Large intestine (tissue), 3 donors: ENCODE results near the gene DHX32. TPM values are rescaled to one million over a fixed set of nuclear protein-coding genes. Genes with fewer than 3 reads are reported as not detected.
"Not testable (repeated sequence)": the region's sequence is repeated elsewhere in the genome, so short reads cannot be mapped to it uniquely, and the experiment has no call there.

Experiments
- DNase-seq, 2 donors: peaks; one replicate each; pipeline versions ENCODE4 v3.0.0 to v3.0.0-alpha.2; 2013
- H3K27ac ChIP-seq: one replicate; pipeline ENCODE4 v1.5.1; 2013; ENCODE audit warnings: low read length
- H3K27me3 ChIP-seq: 2 replicates; pipeline ENCODE4 v1.6.1; 2013; ENCODE audit warnings: low read length; ENCODE audit not compliant: control insufficient read depth, insufficient read depth
- H3K36me3 ChIP-seq: 2 replicates; pipeline ENCODE4 v1.6.1; 2013; ENCODE audit warnings: low read length; ENCODE audit not compliant: control insufficient read depth, insufficient read depth
- H3K4me1 ChIP-seq: one replicate; pipeline ENCODE4 v1.6.1; 2013; ENCODE audit warnings: low read length; ENCODE audit not compliant: control insufficient read depth, insufficient read depth
- H3K4me3 ChIP-seq: one replicate; pipeline ENCODE4 v1.5.1; 2013; ENCODE audit warnings: low read length
- H3K9me3 ChIP-seq: one replicate; pipeline ENCODE4 v1.6.1; 2013; ENCODE audit warnings: mild to moderate bottlenecking, low read depth, low read length, moderate library complexity; ENCODE audit not compliant: control insufficient read depth
- WGBS: methylation state at CpG from one replicate; pipeline ENCODE4 v1.1.5; 2013; ENCODE audit warnings: low lambda C conversion rate; ENCODE audit not compliant: insufficient coverage; 5-methylcytosine and 5-hydroxymethylcytosine counted together
- polyA plus RNA-seq: library from polyadenylated mRNA; unstranded; fragments of 120-200 nt; gene quantifications from one replicate; pipeline ENCODE4 v1.2.1, GENCODE V29; 2013

DHX32 gene
- polyA plus RNA-seq, 1 donor: 37.2 TPM

- not testable (repeated sequence) for H3K4me3 ChIP-seq, H3K4me1 ChIP-seq, H3K27ac ChIP-seq, H3K27me3 ChIP-seq, H3K9me3 ChIP-seq, H3K36me3 ChIP-seq, DNase-seq
- no CpG with 5 or more reads among the region's 6 CpGs for WGBS
Measured at GRCh38 chr10:125913277-125913676, 32.2 kb upstream of the DHX32 start.

GRCh38 chr10:125911990-125912389, 30.9 kb upstream of the DHX32 start:
- peaks cover 5% of the 10 kb centered on the region for H3K4me1 ChIP-seq
- no peaks in the 10 kb centered on the region for H3K36me3 ChIP-seq
- WGBS: no CpG with 5 or more reads among the region's 4 CpGs
- no peaks in the 10 kb centered on the region for H3K27me3 ChIP-seq
- H3K9me3 ChIP-seq: no peaks in the 10 kb centered on the region
- DNase-seq: peak; percentile 19 to 57
- H3K27ac ChIP-seq: no peak overlapping the region
- H3K4me3 ChIP-seq: no peak overlapping the region

GRCh38 chr10:125911145-125911544, 30.1 kb upstream of the DHX32 start:
- peak; percentile 58 to 88 for DNase-seq
- no peaks in the 10 kb centered on the region for H3K36me3 ChIP-seq
- no peaks in the 10 kb centered on the region for H3K9me3 ChIP-seq
- H3K4me3 ChIP-seq: no peak overlapping the region
- no peak overlapping the region for H3K27ac ChIP-seq
- H3K27me3 ChIP-seq: no peaks in the 10 kb centered on the region
- H3K4me1 ChIP-seq: peaks cover 5% of the 10 kb centered on the region
- WGBS: no CpG with 5 or more reads among the region's 10 CpGs

- not testable (repeated sequence) for H3K4me3 ChIP-seq, H3K27ac ChIP-seq, H3K4me1 ChIP-seq, H3K36me3 ChIP-seq, H3K27me3 ChIP-seq, DNase-seq, H3K9me3 ChIP-seq
- WGBS: no CpG with 5 or more reads among the region's 3 CpGs
Measured at GRCh38 chr10:125909491-125909890, 28.4 kb upstream of the DHX32 start.

- H3K27ac ChIP-seq, H3K27me3 ChIP-seq, H3K4me1 ChIP-seq, DNase-seq, H3K4me3 ChIP-seq, H3K36me3 ChIP-seq, H3K9me3 ChIP-seq: not testable (repeated sequence)
- no CpG with 5 or more reads among the region's 2 CpGs for WGBS
Measured at GRCh38 chr10:125908813-125909212, 27.7 kb upstream of the DHX32 start.

- not testable (repeated sequence) for H3K9me3 ChIP-seq, DNase-seq, H3K27me3 ChIP-seq, H3K27ac ChIP-seq, H3K4me1 ChIP-seq, H3K36me3 ChIP-seq, H3K4me3 ChIP-seq
- WGBS: no CpG with 5 or more reads among the region's 2 CpGs
Measured at GRCh38 chr10:125907598-125907997, 26.5 kb upstream of the DHX32 start.

- 57% methylated on average over 1 of the region's 5 CpGs for WGBS
- H3K9me3 ChIP-seq, H3K4me3 ChIP-seq, H3K27me3 ChIP-seq, DNase-seq, H3K36me3 ChIP-seq, H3K27ac ChIP-seq, H3K4me1 ChIP-seq: not testable (repeated sequence)
Measured at GRCh38 chr10:125905069-125905994, 24.2 kb upstream of the DHX32 start.

GRCh38 chr10:125903135-125903640, 22.1 kb upstream of the DHX32 start:
- WGBS: no CpG with 5 or more reads among the region's 3 CpGs
- not testable (repeated sequence) for H3K4me3 ChIP-seq, H3K27ac ChIP-seq, DNase-seq, H3K4me1 ChIP-seq, H3K36me3 ChIP-seq, H3K27me3 ChIP-seq, H3K9me3 ChIP-seq

GRCh38 chr10:125900963-125901362, 19.9 kb upstream of the DHX32 start:
- H3K27me3 ChIP-seq, H3K36me3 ChIP-seq, DNase-seq, H3K27ac ChIP-seq, H3K4me1 ChIP-seq, H3K9me3 ChIP-seq, H3K4me3 ChIP-seq: not testable (repeated sequence)
- no CpG with 5 or more reads among the region's 3 CpGs for WGBS

- not testable (repeated sequence) for DNase-seq, H3K9me3 ChIP-seq, H3K36me3 ChIP-seq, H3K4me1 ChIP-seq, H3K27ac ChIP-seq, H3K27me3 ChIP-seq
- 23% methylated on average over 2 of the region's 4 CpGs for WGBS
- H3K4me3 ChIP-seq: peak overlapping the region; percentile 78
Measured at GRCh38 chr10:125897317-125897716, 16.2 kb upstream of the DHX32 start.
